Calu3 (cell line): ENCODE results near the gene CNTN5. TPM values are rescaled to one million over a fixed set of nuclear protein-coding genes. Genes with fewer than 3 reads are reported as not detected.

Source experiments
- BruUV-seq: library from RNA; stranded (reverse); fragments of 400-500 nt; replicated peaks from 2 replicates; lab custom pipeline; 2021; lab: Mats Ljungman, UMichigan
- CTCF ChIA-PET: fragments of 300-600 bp; sonication (Branson Sonifier 250); formaldehyde crosslinking; loops from one replicate; lab custom pipeline; 2022; ENCODE audit warnings: antibody characterized with exemption; lab: Charles Lee
- DNase-seq: peaks from one replicate; pipeline ENCODE4 v3.0.0; 2022
- H3K27ac Mint-ChIP-seq: one replicate; pipeline ENCODE4 v1.8.0; 2022; ENCODE audit warnings: mixed read lengths; ENCODE audit not compliant: unreplicated experiment
- H3K27me3 Mint-ChIP-seq: one replicate; pipeline ENCODE4 v1.8.0; 2022; ENCODE audit warnings: mixed read lengths; ENCODE audit not compliant: unreplicated experiment
- H3K36me3 Mint-ChIP-seq: one replicate; pipeline ENCODE4 v1.8.0; 2022; ENCODE audit warnings: mild to moderate bottlenecking, moderate library complexity, mixed read lengths; ENCODE audit not compliant: insufficient read depth, unreplicated experiment
- H3K4me1 Mint-ChIP-seq: one replicate; pipeline ENCODE4 v1.8.0; 2022; ENCODE audit warnings: mild to moderate bottlenecking, low read depth, mixed read lengths; ENCODE audit not compliant: unreplicated experiment
- H3K4me3 Mint-ChIP-seq: one replicate; pipeline ENCODE4 v1.8.0; 2022; ENCODE audit warnings: mild to moderate bottlenecking, low read depth, moderate library complexity, mixed read lengths; ENCODE audit not compliant: unreplicated experiment
- H3K9me3 Mint-ChIP-seq: one replicate; pipeline ENCODE4 v1.8.0; 2022; ENCODE audit warnings: low read depth, mixed read lengths; ENCODE audit not compliant: unreplicated experiment
- CTCF ChIP-seq: fragments of 200-600 bp; IDR thresholded peaks from one replicate; pipeline ENCODE4 v1.8.0; 2022; ENCODE audit warnings: antibody characterized with exemption; ENCODE audit not compliant: unreplicated experiment
- intact Hi-C: fragments of 100-400 bp; cut with micrococcal nuclease; formaldehyde crosslinking; loops from one replicate; pipeline ENCODE4 v1.10.0; 2022; ENCODE audit not compliant: unreplicated experiment
- total RNA-seq: library from RNA; stranded (reverse); gene quantifications from 2 replicates; pipeline ENCODE4 v1.2.3, GENCODE V29; 2022

CNTN5 gene
- total RNA-seq, 1 experiment from 2014 or later: not detected

GRCh38 chr11:99548264-99548663, 527.5 kb downstream of the CNTN5 start:
- no peak for TF ChIP-seq CTCF
- H3K27ac Mint-ChIP-seq: no peak overlapping the region
- no peak for DNase-seq
- no TSS peak for BruUV-seq
- H3K4me3 Mint-ChIP-seq: no peak overlapping the region
- H3K4me1 Mint-ChIP-seq: no peaks in the 10 kb centered on the region
- CTCF ChIA-PET: no interaction called here
- no peaks in the 10 kb centered on the region for H3K36me3 Mint-ChIP-seq
- no peaks in the 10 kb centered on the region for H3K9me3 Mint-ChIP-seq
- no peaks in the 10 kb centered on the region for H3K27me3 Mint-ChIP-seq
- intact Hi-C loops: no loop called here

GRCh38 chr11:99554232-99554903, 533.6 kb downstream of the CNTN5 start:
- H3K36me3 Mint-ChIP-seq: no peaks in the 10 kb centered on the region
- BruUV-seq: no TSS peak
- H3K9me3 Mint-ChIP-seq: no peaks in the 10 kb centered on the region
- CTCF ChIA-PET: no interaction called here
- H3K4me3 Mint-ChIP-seq: no peak overlapping the region
- intact Hi-C loops: no loop called here
- no peak for DNase-seq
- no peak overlapping the region for H3K27ac Mint-ChIP-seq
- H3K4me1 Mint-ChIP-seq: no peaks in the 10 kb centered on the region
- TF ChIP-seq CTCF: no peak
- no peaks in the 10 kb centered on the region for H3K27me3 Mint-ChIP-seq

- H3K27me3 Mint-ChIP-seq: no peaks in the 10 kb centered on the region
Measured at GRCh38 chr11:99555486-99555885, 534.7 kb downstream of the CNTN5 start.

DNA sequence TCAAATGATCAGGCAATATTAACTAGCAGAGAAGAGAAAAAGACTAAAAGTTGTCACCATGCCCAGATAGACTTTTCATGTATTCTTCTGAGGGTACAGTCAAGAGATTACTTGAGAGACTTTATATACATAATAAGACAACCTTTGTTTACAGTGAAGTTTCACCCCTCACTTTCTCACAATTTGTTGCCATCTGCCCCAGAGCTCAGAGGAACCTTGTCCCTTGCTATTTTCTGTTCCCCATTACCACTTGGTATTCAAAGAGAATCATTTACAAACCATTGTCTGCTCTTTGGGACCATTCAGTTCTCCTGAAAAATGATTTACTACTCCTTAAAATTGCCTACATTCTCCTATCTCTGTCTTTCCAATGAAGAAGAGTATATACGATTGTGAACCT, 544.6 kb downstream of the CNTN5 start:
- BruUV-seq: no TSS peak
- Mint-ChIP-seq H3K36me3 (no peaks in the 10 kb centered on the region), H3K4me1 (no peaks in the 10 kb centered on the region), H3K9me3 (no peaks in the 10 kb centered on the region), H3K4me3 (no peak overlapping the region), H3K27ac (no peak overlapping the region), H3K27me3 (no peaks in the 10 kb centered on the region)
- DNase-seq: no peak
- intact Hi-C loops: no loop called here
- TF ChIP-seq CTCF: no peak
- CTCF ChIA-PET: no interaction called here

More at GRCh38 chr11:99555486-99555885, 534.7 kb downstream of the CNTN5 start:
- Mint-ChIP-seq H3K4me1 (no peaks in the 10 kb centered on the region), H3K4me3 (no peak overlapping the region), H3K36me3 (no peaks in the 10 kb centered on the region), H3K9me3 (no peaks in the 10 kb centered on the region), H3K27ac (no peak overlapping the region)
- CTCF ChIA-PET: no interaction called here
- no TSS peak for BruUV-seq
- intact Hi-C loops: no loop called here
- DNase-seq: no peak
- no peak for TF ChIP-seq CTCF
